ENCODE data around the gene VANGL2.
A peak's percentile ranks its signal among the peaks of the same experiment; 100 is the strongest.

Gene VANGL2

GRCh38 chr1:160407839-160408801 lies 7.8 kb downstream of the VANGL2 start:
- peak overlapping the region; percentile 16 for H3K27ac ChIP-seq (ENCODE audit: low read depth, low read length)
- H3K4me1 ChIP-seq (ENCODE audit: control insufficient read depth in 1 of 2, insufficient read depth in 2 of 2, low read length in 2 of 2): peaks cover 32 to 44% of the 10 kb centered on the region in 2 experiments
- no peaks in the 10 kb centered on the region for H3K36me3 ChIP-seq (ENCODE audit: control insufficient read depth in 1 of 2, insufficient read depth in 2 of 2, low read length in 2 of 2)
- H4K8ac ChIP-seq (ENCODE audit: low read depth, low read length): peak overlapping the region; percentile 68
- peak overlapping the region; percentile 75 for H3K18ac ChIP-seq (ENCODE audit: low read length)
- H3K14ac ChIP-seq (ENCODE audit: low read length): peak overlapping the region; percentile 51
- H2AK5ac ChIP-seq (ENCODE audit: low read length): peak overlapping the region; percentile 30
- peak overlapping the region; percentile 53 for H4K91ac ChIP-seq (ENCODE audit: low read depth, low read length)
- DNase-seq: peak; percentile 17 to 51
- peak overlapping the region; percentile 44 for H3K4me2 ChIP-seq (ENCODE audit: low read length)
- peak overlapping the region; percentile 41 for H2BK5ac ChIP-seq (ENCODE audit: low read depth, low read length, poor library complexity)
- H3K79me2 ChIP-seq (ENCODE audit: control insufficient read depth, insufficient read depth, low read length, poor library complexity): peaks cover 5% of the 10 kb centered on the region
- peak overlapping the region; percentile 71 for H2BK120ac ChIP-seq (ENCODE audit: insufficient read depth, low read length, poor library complexity)
- no peak overlapping the region for H3K9ac ChIP-seq (ENCODE audit: low read length)
- H2BK12ac ChIP-seq (ENCODE audit: low read length): peak overlapping the region; percentile 5
- no peak overlapping the region for H3K23ac ChIP-seq (ENCODE audit: low read length)
- H3K9me3 ChIP-seq (ENCODE audit: insufficient read depth, low read depth, low read length): no peaks in the 10 kb centered on the region
- no peak overlapping the region for H3K4me3 ChIP-seq (ENCODE audit: low read depth, low read length)
- no peaks in the 10 kb centered on the region for H3K27me3 ChIP-seq (ENCODE audit: insufficient read depth, low read length)
- H4K12ac ChIP-seq (ENCODE audit: low read depth, low read length): no peak overlapping the region
- H3K79me1 ChIP-seq (ENCODE audit: low read length): peaks cover 12% of the 10 kb centered on the region
- WGBS (ENCODE audit: extremely low coverage, insufficient coverage, insufficient read length): 100% methylated on average over 2 of the region's 12 CpGs
- H3K4ac ChIP-seq (ENCODE audit: low read depth, low read length): peak overlapping the region; percentile 12
- H2AFZ ChIP-seq (ENCODE audit: insufficient read depth, low read length, poor library complexity): no peak overlapping the region

GRCh38 chr1:160408864-160409263 lies 8.5 kb downstream of the VANGL2 start:
- Histone ChIP-seq H4K8ac (ENCODE audit: low read depth, low read length) (no peak overlapping the region), H3K79me1 (ENCODE audit: low read length) (peaks cover 12% of the 10 kb centered on the region), H3K9me3 (ENCODE audit: insufficient read depth, low read depth, low read length) (no peaks in the 10 kb centered on the region), H3K18ac (ENCODE audit: low read length) (peak overlapping the region; percentile 75), H3K4me2 (ENCODE audit: low read length) (no peak overlapping the region), H3K4me3 (ENCODE audit: low read depth, low read length) (no peak overlapping the region), H3K23ac (ENCODE audit: low read length) (no peak overlapping the region), H2BK12ac (ENCODE audit: low read length) (peak overlapping the region; percentile 59), H3K4ac (ENCODE audit: low read depth, low read length) (no peak overlapping the region), H3K9ac (ENCODE audit: low read length) (no peak overlapping the region), H2AFZ (ENCODE audit: insufficient read depth, low read length, poor library complexity) (no peak overlapping the region), H3K36me3 (ENCODE audit: control insufficient read depth in 1 of 2, insufficient read depth in 2 of 2, low read length in 2 of 2) (no peaks in the 10 kb centered on the region), H3K79me2 (ENCODE audit: control insufficient read depth, insufficient read depth, low read length, poor library complexity) (peaks cover 5% of the 10 kb centered on the region), H4K91ac (ENCODE audit: low read depth, low read length) (peak overlapping the region; percentile 46), H3K27ac (ENCODE audit: low read depth, low read length) (no peak overlapping the region), H3K27me3 (ENCODE audit: insufficient read depth, low read length) (no peaks in the 10 kb centered on the region), H3K14ac (ENCODE audit: low read length) (no peak overlapping the region), H4K12ac (ENCODE audit: low read depth, low read length) (no peak overlapping the region), H2BK120ac (ENCODE audit: insufficient read depth, low read length, poor library complexity) (no peak overlapping the region), H2BK5ac (ENCODE audit: low read depth, low read length, poor library complexity) (no peak overlapping the region), H2AK5ac (ENCODE audit: low read length) (peak overlapping the region; percentile 9), H3K4me1 (ENCODE audit: control insufficient read depth in 1 of 2, insufficient read depth in 2 of 2, low read length in 2 of 2) (peaks cover 32 to 39% of the 10 kb centered on the region in 2 experiments)
- DNase-seq: no peak
- no CpG with 5 or more reads among the region's 4 CpGs for WGBS (ENCODE audit: extremely low coverage, insufficient coverage, insufficient read length)

GRCh38 chr1:160409486-160409885 lies 9.1 kb downstream of the VANGL2 start:
- H3K4ac ChIP-seq (ENCODE audit: low read depth, low read length): no peak overlapping the region

GRCh38 chr1:160410406-160411005 lies 10.1 kb downstream of the VANGL2 start:
- Histone ChIP-seq H3K79me1 (ENCODE audit: low read length) (peaks cover 12% of the 10 kb centered on the region), H3K14ac (ENCODE audit: low read length) (peak overlapping the region; percentile 15), H3K23ac (ENCODE audit: low read length) (no peak overlapping the region), H2BK120ac (ENCODE audit: insufficient read depth, low read length, poor library complexity) (no peak overlapping the region), H4K8ac (ENCODE audit: low read depth, low read length) (peak overlapping the region; percentile 8), H3K4me2 (ENCODE audit: low read length) (no peak overlapping the region), H4K12ac (ENCODE audit: low read depth, low read length) (no peak overlapping the region), H3K79me2 (ENCODE audit: control insufficient read depth, insufficient read depth, low read length, poor library complexity) (peaks cover 5% of the 10 kb centered on the region), H3K27me3 (ENCODE audit: insufficient read depth, low read length) (no peaks in the 10 kb centered on the region), H4K91ac (ENCODE audit: low read depth, low read length) (no peak overlapping the region), H3K4ac (ENCODE audit: low read depth, low read length) (peak overlapping the region; percentile 6), H3K4me3 (ENCODE audit: low read depth, low read length) (no peak overlapping the region), H3K36me3 (ENCODE audit: control insufficient read depth in 1 of 2, insufficient read depth in 2 of 2, low read length in 2 of 2) (peaks cover 0 to under 1% of the 10 kb centered on the region in 2 experiments), H3K9me3 (ENCODE audit: insufficient read depth, low read depth, low read length) (no peaks in the 10 kb centered on the region), H3K4me1 (ENCODE audit: control insufficient read depth in 1 of 2, insufficient read depth in 2 of 2, low read length in 2 of 2) (peaks cover 31 to 38% of the 10 kb centered on the region in 2 experiments), H3K27ac (ENCODE audit: low read depth, low read length) (no peak overlapping the region), H2BK12ac (ENCODE audit: low read length) (no peak overlapping the region), H3K9ac (ENCODE audit: low read length) (no peak overlapping the region), H2BK5ac (ENCODE audit: low read depth, low read length, poor library complexity) (no peak overlapping the region), H2AK5ac (ENCODE audit: low read length) (no peak overlapping the region), H2AFZ (ENCODE audit: insufficient read depth, low read length, poor library complexity) (no peak overlapping the region), H3K18ac (ENCODE audit: low read length) (peak overlapping the region; percentile 25)
- no peak for DNase-seq
- no CpG with 5 or more reads among the region's 19 CpGs for WGBS (ENCODE audit: extremely low coverage, insufficient coverage, insufficient read length)

More at GRCh38 chr1:160409486-160409885, 9.1 kb downstream of the VANGL2 start:
- Histone ChIP-seq H2BK5ac (ENCODE audit: low read depth, low read length, poor library complexity) (no peak overlapping the region), H2BK120ac (ENCODE audit: insufficient read depth, low read length, poor library complexity) (no peak overlapping the region), H3K36me3 (ENCODE audit: control insufficient read depth in 1 of 2, insufficient read depth in 2 of 2, low read length in 2 of 2) (no peaks in the 10 kb centered on the region), H3K27ac (ENCODE audit: low read depth, low read length) (no peak overlapping the region), H4K91ac (ENCODE audit: low read depth, low read length) (no peak overlapping the region), H3K79me2 (ENCODE audit: control insufficient read depth, insufficient read depth, low read length, poor library complexity) (peaks cover 5% of the 10 kb centered on the region), H2BK12ac (ENCODE audit: low read length) (no peak overlapping the region), H3K9me3 (ENCODE audit: insufficient read depth, low read depth, low read length) (no peaks in the 10 kb centered on the region), H3K9ac (ENCODE audit: low read length) (no peak overlapping the region), H3K23ac (ENCODE audit: low read length) (no peak overlapping the region), H3K79me1 (ENCODE audit: low read length) (peaks cover 12% of the 10 kb centered on the region), H2AK5ac (ENCODE audit: low read length) (no peak overlapping the region), H4K8ac (ENCODE audit: low read depth, low read length) (no peak overlapping the region), H4K12ac (ENCODE audit: low read depth, low read length) (no peak overlapping the region), H3K4me1 (ENCODE audit: control insufficient read depth in 1 of 2, insufficient read depth in 2 of 2, low read length in 2 of 2) (peaks cover 32 to 37% of the 10 kb centered on the region in 2 experiments), H2AFZ (ENCODE audit: insufficient read depth, low read length, poor library complexity) (no peak overlapping the region), H3K14ac (ENCODE audit: low read length) (no peak overlapping the region), H3K4me3 (ENCODE audit: low read depth, low read length) (no peak overlapping the region), H3K4me2 (ENCODE audit: low read length) (no peak overlapping the region), H3K18ac (ENCODE audit: low read length) (no peak overlapping the region), H3K27me3 (ENCODE audit: insufficient read depth, low read length) (no peaks in the 10 kb centered on the region)
- no CpG with 5 or more reads among the region's 5 CpGs for WGBS (ENCODE audit: extremely low coverage, insufficient coverage, insufficient read length)
- DNase-seq: no peak
